NCI-H1694 treated with DMSO at 0.1 percent for 48 hours (cell line): ENCODE measurements around the gene KXD1.
"Not testable (repeated sequence)": the region's sequence is repeated elsewhere in the genome, so short reads cannot be mapped to it uniquely, and the experiment has no call there.

Source experiments
- DNase-seq: peaks from one replicate; lab custom pipeline; 2025; lab: John Stamatoyannopoulos, UW

The KXD1 gene, protein sequence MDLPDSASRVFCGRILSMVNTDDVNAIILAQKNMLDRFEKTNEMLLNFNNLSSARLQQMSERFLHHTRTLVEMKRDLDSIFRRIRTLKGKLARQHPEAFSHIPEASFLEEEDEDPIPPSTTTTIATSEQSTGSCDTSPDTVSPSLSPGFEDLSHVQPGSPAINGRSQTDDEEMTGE

DNA sequence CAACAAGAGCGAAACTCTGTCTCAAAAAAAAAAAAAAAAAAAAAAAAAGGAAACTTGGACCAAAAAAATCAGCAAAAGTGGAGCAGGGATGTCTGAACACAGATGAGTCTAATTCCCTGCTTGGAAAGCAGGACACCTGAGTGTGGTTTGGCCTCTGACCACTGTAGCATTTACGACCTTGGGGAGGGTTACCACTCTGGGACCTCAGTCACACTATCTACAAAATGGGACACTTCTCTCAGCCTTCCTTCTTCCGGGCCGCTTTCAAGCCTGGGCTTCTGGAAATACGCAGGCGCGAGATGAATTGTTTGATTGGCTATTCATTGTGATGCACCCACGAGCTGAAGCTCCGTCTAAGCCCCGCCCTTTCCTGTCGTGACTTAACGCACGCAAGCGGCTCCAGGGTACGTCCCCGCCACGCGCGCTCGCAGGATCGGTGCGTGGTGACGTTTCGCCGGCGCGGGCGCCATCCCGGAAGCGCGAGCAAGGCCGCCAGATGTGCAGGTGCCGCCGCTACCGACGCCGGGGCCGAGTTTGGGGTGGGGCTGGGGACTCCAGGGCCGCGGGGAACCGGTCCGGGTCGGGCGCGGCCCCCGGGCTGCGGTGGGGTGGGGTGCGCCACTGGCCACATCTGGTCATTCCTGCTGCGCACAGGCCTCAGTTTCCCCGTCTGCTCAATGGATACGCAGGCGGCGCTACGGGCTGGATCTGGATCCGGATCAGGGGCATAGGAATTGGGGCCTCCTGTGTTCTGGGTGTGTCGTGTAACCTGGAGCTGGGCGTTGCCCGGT lies at the start of gene KXD1:
Gene KXD1, plus strand, starts transcription at position 460 of the 791 bp plus-strand sequence. CDS start 4,187 bp downstream, outside the sequence.
- DNase-seq: peak; percentile 97

DNA sequence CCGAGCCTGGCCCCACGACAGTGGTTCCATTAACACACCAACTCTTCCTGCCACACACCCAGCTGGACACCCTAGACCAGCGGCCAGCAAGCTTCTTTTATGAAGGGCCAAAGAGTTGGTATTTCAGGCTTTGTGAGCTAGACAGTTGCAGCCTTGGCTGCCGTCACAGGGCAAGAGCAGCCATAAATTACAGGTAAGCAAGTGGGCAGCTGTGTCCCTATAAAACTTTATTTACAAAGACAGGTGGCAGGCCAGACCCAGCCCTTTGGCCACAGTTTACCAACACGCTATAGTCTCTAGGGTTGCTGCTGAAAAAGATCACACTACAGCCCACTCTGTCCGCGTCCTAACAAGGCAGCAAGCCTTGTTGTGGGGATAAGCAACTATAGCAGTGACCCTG lies 49.1 kb upstream of the KXD1 start:
- DNase-seq: no peak

DNA sequence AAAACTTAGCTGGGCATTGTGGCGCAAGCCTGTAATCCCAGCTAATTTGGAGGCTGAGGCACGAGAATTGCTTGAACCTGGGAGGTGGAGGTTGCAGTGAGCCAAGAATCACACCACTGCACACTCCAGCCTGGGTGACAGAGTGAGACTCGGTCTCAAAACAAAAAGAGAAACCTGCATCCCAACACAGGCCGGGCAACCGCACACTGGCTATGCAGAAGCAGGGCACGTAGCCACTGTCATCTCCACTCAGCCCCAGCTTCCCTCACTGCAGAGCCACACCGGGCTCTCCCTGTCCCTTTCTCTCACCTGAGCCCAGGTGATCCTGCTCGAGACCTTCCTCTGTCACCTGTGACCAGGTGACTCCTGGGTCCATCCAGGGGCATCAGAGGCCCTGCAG lies 47.5 kb upstream of the KXD1 start:
- no peak for DNase-seq

DNA sequence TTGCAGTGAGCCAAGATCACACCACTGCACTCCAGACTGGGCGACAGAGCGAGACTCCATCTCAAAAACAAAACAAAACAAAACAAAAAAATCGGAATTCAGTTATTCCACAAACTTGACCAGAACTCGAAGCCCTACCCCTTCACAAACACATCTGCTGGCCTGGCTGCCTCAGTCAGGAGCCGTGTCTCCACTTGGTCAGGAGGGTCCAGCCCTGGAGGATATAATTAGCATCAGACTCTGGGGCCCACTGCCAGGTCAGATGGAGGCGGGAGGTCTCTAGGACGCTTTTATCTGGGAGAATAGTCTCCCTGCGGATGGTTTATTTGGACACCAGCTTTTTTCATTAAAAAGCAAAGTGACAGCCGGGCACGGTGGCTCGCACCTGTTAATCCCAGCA lies 43.8 kb upstream of the KXD1 start:
- no peak for DNase-seq

DNA sequence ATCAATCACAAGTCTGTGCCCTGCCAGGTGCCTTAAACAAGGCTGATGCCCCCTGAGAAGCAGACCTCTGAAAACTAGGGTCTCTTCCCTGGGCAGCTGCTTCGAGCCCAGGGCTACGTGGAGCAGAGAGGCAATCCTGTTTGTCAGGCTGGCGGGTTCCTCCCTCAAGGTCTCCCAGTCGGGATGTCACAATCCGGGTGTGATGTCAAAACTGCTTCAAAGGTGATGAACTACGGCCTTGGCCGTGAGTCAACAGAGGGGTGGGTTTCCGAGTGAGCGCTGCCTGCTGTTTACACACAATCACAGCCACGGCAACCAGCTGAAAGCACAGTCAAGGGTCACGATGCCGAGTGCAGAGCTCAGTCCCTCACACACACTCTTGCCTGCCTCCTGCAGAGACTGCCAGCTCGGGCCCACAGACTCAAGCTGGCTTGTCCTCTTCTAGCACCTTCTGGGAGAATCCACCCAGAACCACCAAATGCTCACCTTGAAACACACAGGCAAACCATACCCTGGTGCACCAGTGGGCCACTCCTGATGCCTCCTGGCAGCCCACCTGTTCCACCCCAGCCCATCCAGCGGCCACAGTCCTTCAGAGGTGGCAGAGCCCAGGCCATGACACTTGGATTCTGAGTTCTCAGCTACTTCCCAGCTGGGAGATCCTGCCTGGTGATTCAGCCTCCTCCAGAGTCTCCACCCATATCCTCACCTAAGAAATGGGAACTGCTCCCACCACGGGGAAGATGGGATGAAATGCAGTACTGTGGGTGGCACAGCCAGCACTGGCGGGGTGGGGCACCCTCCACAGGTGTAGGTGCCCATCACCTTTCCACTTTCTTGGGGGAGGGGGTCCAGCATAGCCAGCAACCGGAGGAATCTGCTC lies 42.6 kb upstream of the KXD1 start:
- DNase-seq: no peak

DNA sequence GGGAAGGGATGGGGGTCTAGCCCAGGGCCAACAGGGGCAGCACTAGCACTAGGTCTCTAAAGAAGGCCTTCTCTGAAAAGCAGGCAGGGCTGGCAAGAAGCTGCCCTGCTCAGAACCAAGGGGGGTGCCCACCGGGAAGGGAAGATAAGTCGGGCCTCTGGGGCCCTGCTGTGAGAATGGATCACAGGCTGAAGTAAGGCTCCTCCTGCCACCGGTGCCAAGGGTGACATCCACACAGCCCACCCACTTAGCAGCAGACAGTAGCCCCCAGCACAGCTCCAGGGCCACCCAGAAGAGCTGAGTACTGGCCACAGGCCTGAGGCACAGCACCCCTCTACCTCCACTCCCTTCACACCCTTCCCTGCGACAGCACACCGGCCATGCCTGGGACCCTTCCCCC lies 41.7 kb upstream of the KXD1 start:
- no peak for DNase-seq

DNA sequence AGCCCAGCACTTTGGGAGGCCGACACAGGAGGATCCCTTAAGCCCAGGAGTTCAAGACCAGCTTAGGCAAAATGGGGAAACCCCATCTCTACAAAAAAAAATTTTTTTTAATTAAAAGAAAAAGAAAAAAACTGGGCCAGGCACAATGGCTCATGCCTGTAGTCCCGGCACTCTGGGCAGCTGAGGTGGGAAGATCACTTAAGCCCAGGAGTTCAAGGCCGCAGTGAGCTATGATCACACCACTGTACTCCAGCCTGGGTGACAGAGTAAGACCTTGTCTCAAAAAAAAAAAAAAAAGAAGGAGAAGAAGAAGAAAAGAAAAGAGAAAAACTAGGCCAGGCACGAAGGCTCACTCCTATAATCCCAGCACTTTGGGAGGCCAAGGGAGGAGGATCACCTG lies 40.1 kb upstream of the KXD1 start:
- DNase-seq: no peak

DNA sequence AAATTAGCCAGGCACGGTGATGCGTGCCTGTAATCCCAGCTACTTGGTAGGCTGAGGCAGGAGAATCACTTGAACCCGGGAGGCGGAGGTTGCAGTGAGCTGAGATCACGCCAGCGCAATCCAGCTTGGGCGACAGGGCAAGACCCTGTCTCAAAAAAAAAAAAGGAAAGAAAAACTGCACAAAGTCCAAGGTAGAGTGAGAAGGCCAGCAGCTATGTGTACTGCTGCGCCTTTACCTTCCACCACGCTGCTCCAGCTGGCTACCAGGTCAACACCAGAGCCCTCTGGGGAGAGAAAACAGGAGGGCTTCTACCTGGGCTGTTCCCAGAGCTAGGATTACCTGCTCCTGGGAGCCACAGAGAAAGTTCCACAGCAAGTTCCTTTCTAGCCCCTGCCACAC lies 39.0 kb upstream of the KXD1 start:
- DNase-seq: no peak

DNA sequence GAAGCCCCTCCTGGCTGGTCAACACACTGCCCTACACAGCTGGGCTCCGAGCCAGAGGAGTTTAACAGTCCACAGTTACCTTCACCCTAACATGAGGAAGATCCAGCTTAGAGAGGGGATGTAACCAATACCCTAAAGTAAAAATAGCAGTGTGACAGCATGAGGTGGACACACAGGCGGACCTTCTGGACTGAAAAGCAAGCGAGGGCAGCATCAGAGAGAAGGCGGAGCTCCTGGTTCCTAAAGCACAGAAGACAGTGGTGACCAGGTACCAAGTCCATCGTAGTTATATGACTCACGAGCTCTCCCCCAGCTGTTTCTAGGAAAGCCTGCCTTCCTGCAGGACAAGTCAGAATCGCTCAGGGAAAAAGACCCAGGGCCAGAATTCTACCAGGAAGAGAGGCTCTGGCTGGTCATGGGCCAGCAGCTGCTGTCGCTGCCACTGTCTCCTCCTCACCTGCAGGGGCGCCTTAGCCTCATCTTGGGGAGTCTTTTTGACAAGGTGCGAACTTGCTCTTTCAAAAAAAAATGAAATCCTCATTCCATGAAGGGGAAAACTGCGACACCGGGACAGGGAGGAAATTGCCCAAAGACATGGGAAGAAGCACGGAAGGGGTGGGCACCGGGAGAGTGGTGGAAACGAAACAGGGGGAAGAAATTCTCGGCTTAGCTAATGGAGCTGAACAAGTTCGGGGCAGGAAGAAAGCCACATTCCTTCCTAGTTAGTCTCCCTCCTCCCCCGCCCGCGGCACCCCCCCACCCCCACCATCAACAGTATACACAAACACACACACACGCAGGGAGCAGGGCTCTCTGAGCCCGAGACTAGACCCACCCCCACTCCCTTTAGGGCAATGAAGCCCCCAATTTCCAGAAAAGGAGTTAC lies 37.5 kb upstream of the KXD1 start:
- peak; percentile 13 for DNase-seq

DNA sequence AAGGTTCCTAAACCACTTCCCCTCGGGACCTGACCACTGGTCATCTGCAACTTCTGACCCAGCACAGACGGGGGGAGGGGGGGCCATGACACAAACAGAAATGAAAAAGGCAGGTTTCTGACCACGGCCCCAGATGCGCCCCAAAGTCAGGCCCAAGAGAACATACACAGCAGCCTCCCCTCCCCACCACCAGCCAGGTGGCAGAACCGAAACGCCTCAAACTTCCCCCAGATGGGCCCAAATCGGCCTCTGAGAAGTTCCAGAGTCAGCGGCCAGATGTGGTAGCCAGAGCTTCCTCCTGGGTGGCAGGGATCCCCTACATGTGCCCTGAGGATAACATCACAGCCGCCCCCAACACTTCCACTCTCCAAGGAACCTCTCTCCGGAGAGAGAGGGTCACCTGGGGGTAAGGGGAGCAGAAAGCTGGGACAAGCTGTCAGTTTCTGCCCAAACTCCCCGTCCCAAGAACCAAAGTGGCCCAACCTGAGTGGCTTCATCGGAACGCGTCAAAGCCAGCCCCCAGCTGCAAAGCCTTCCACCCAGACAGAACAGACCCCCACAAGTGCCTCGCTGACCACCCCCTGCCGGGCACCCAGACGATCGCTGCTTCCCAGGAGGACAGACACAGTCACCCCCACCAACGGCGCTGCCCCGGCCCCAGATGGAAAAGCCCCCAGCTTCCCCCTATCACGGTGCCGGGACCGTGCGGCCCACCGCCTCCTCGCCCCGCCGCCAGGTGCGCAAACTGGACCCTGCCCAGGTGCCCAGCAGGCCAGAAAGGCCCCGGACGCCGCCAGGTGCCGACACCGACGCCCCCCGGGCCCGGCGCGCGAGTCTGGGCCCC lies 36.6 kb upstream of the KXD1 start:
- DNase-seq: no peak

DNA sequence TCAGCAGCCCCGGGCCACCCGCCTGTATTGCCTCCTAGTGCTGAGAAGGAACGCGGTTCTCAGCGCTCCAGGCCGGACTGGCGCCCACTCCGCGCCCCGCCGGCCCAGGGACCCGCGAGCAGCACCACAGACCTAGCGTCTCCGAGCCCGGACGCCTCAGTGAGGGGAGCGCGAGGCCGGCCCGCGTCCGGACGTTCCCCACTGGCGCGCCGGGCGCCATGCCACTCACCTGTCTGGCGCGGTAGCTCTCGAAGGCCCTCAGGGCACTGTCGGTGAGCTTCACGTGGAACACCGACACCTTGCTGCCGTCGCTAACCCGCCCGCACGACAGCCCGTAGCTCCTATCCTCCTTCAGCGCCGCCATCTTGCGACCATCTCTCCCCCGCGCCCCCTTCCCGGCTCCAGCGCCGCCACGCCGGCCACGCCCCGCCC lies 36.0 kb upstream of the KXD1 start, which contains the start of gene ELL:
Gene ELL, minus strand, starts transcription at position 379 of the 432 bp plus-strand sequence. Its CDS starts 15 bp downstream, at position 364.
- no peak for DNase-seq

DNA sequence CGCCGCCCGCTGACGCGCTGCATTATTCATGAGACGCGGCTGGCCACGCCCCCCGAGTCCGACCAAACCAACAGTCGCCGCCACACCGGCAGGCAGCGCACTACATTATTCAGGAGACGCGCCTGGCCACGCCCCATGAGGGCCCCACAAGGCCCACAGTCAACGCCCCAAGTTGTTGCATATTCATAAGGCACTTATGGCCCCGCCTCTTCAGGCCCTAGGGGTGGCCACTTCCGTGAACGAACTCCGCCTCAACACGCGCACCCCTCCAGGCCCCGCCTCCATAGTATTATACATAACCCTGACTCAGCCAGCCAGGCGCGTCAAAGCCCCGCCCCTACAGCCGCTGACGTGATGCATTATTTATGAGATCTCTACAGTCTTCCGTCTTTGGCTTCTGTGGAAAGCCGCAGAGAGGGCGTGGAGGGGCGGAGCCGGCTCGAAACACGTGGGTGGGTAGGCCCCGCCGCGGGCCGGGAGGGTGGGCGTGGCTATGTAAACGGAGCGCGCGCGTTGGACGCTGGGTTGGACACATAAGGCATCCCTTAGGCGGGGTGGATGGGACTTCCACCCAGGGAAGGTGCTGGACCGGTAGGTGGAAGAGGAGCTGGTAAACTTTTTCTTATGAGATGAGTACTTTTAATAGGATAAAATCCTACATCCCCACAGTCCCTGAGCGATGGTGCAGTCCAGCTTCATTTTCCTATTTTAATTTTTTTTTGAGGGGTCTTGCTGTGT lies 35.4 kb upstream of the KXD1 start:
- peak; percentile 100 for DNase-seq

DNA sequence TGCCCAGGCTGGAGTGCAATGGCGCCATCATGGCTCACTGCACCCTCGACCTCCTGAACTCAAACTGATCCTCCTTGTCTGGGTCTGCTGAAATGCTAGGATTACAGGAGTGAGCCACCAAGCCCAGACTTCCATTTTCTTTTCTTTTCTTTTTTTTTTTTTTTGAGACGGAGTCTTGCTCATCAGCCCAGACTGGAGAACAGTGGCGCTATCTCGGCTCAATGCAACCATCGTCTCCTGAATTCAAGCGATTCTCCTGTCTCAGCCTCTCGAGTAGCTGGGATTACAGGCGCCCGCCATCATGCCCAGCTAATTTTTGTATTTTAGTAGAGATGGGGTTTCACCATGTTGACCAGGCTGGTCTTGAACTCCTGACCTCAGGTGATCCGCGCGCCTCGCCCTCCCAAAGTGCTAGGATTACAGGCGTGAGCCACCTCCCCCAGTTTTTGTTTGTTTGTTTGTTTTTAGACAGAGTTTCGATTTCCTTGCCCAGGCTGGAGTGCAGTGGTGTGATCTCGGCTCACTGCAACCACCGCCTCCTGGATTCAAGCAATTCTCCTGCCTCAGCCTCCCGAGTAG lies 34.7 kb upstream of the KXD1 start:
- not testable (repeated sequence) for DNase-seq

DNA sequence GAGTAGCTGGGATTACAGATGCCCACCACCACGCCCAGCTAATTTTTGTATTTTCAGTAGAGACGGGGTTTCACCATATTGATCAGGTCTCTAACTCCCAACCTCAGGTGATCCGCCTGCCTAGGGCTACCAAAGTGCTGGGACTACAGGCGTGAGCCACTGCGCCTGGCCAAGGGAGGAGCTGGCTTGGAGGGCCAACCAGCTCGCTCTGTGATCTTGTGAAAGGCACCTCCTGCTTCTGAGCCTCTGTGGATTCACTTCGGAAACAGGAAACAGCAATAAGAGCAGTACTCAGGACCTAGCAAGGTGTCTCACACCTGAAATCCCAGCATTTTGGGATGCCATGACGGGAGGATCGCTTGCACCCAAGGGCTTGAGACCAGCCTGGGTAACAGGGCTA lies 33.8 kb upstream of the KXD1 start:
- DNase-seq: no peak

DNA sequence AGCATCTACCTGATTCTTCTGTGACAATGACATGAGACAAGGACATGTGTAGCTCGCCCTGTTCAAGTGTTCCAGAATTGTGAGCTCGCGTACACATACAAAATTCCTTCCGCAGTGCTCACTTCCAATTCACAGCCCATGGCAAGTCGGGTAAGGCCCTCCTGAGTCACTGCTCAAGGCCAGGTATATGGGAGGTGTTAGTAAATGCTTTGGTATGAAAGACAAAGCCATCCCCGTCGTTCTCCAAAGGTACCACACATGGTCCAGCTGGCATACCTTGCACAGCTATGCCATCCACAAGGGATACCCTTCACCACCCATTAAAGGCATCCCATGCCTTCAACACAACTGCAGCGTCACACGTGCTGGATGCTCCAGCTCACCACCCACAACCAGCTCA lies 31.4 kb upstream of the KXD1 start:
- no peak for DNase-seq

DNA sequence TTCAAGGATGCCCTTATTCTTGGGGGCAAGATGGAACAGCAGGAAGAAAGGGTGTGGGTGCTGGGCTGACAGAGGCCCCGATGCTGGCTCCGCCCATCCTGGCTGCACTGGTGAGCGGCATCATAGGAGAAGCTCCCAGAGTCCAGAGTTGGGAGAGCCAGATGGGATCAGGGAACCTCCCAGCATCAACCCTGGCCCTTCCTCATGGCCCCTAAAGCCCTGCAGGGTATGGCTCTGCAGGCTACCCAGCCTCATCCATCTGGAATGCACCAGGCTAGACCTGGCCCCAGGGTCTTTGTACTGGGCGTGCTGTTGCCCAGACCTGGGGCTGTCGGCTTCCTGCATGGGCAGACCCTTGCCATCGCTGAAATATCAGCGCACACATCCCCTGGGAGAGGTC lies 27.9 kb upstream of the KXD1 start:
- peak; percentile 65 for DNase-seq

DNA sequence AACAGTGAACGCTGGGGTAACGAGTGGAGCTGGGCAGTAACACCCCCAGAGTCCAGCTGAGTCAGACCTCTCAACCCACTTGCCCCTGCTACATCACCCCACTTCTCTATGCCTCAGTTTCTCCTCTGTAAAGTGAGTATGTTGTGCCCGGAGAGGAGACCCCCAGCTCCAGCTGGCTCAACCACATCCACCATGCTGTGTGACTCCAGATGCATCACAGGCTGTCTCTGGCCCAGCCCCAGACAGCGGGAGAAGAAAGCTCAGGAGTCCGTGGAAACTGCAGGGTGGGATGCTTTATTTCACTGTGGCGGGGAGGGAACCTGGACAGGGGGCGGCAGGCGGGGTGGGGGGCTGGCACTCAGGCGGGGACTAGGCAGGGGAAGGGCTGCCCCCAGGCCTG lies 26.2 kb upstream of the KXD1 start:
- DNase-seq: no peak

DNA sequence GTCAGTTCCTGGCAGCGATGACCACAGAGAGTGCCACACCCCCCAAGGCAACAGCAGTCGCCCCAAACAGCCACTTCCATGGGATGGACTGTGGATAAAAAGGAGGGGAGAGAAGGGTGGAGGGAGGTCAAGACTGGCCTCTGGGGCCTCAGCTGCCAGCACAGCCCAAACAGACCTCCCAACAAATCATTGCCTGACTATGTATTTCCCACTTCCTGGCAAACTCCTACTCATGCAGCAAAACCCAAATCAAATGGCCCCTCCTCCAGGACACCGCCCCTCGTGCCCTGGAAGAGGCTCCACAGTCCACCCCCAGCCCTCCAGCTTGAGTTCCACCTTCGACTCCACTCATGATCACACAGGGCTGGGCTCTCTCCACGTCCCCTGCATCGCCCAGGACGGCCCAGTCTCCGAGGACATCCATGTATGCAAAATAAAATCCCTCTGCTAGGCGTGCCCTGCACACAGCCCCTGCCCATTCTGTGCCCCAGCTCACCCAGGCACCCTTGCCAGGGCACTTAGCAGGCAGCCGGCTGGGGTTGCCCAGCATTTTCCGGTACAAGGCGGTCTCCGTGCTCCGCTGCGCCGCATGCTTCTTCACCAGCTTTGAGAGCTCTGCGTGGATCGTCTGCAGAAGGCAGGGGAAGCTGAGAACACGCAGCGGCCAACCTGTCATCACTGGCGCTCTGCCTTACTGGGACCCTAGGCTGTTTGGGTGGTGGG lies 25.3 kb upstream of the KXD1 start:
- DNase-seq: no peak

DNA sequence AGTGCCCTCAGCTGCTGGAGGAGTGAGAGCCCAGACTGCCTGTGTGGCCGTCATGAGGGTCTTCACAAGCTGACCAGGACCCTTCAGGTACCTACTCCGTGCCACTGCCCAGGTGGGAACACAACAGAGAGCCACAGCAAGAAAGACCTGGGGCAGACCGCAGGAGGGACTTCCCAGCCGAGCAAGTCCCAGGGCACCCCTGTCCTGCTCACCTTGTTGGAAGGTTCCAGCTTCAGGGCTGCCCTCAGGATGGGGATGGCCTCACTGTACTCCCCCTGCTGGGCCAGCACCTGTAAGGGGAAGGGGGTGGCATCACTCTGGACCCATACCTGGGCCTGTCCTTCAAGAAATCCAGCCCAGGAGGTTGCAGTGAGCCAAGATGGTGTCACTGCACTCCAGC lies 24.6 kb upstream of the KXD1 start:
- no peak for DNase-seq
